HAP-1 (cell line): ENCODE data around the gene IRF2BP2.

Source experiments
- DNase-seq, 2 experiments: peaks; one replicate each; pipeline ENCODE4 v3.0.0-alpha.2; 2016 to 2020; ENCODE audit warnings: low spot score in 2 of 2
- H3K27me3 ChIP-seq: fragments of 250-450 bp; sonication (Bioruptor Pico); 2 replicates; pipeline ENCODE4 v1.5.1; 2020; ENCODE audit warnings: low read depth, mild to moderate bottlenecking, moderate library complexity
- H3K36me3 ChIP-seq: fragments of 250-450 bp; sonication (Bioruptor Pico); replicated peaks from 2 replicates; pipeline ENCODE4 v1.5.1; 2020; ENCODE audit warnings: mild to moderate bottlenecking
- H3K4me1 ChIP-seq: fragments of 250-450 bp; sonication (Bioruptor Pico); 2 replicates; pipeline ENCODE4 v1.5.1; 2020; ENCODE audit warnings: mild to moderate bottlenecking
- H3K4me3 ChIP-seq: fragments of 250-450 bp; sonication (Bioruptor Pico); 2 replicates; pipeline ENCODE4 v1.5.1; 2020; ENCODE audit warnings: mild to moderate bottlenecking, moderate library complexity
- H3K9me3 ChIP-seq: fragments of 250-450 bp; sonication (Bioruptor Pico); 2 replicates; pipeline ENCODE4 v1.5.1; 2020; ENCODE audit warnings: mild to moderate bottlenecking, moderate library complexity
- in situ Hi-C: fragments of 300-500 bp; cut with MboI; formaldehyde crosslinking; loops from 3 replicates; pipeline ENCODE4 v1.14.3; 2020; ENCODE audit warnings: low sequenced_read_pairs, inconsistent platforms, mixed read lengths

The IRF2BP2 gene

DNA sequence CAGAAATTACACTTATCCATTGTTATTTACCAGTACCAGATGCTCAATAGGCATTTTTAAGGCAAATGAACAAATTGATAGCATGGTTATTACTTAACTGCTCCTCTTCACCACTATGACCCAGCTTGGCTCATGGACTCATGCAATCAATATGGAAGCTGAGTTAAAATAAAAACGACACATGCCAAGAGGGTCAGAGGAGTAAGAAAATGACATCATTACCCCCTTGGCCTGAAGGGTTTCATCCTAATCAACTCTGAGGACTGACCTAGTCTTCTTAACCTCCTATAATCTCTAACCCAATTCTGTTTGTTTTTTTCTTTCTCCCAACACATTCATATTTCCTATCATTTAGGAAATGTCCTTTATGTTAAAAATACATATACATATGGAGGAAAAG lies 41.6 kb downstream of the IRF2BP2 start:
- Histone ChIP-seq H3K9me3 (no peaks in the 10 kb centered on the region), H3K4me3 (no peak overlapping the region), H3K27me3 (no peaks in the 10 kb centered on the region), H3K36me3 (no peaks in the 10 kb centered on the region), H3K4me1 (peaks cover 14% of the 10 kb centered on the region)
- in situ Hi-C loops, result no loop called here
- no peak for DNase-seq

DNA sequence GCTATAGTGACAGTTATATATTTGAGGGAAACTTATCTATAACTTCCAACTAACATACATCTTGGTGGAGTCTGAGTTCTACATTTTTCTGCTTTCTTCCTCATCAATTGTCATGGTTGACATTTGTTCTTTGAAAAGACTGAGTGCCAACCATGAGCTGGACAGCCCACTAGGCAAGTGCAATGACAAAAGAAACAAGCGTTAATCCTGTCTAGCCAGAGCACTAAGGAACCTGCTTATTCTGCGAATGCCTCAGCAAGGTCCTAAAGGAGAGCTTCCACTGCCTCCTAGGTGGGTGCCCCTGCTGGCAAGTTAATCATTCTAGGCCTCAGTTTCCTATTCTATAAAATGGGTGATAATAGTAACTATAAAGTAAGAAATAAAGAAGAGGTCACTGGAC lies 44.8 kb downstream of the IRF2BP2 start:
- H3K4me1 ChIP-seq, result peaks cover 5% of the 10 kb centered on the region
- H3K4me3 ChIP-seq, result no peak overlapping the region
- H3K27me3 ChIP-seq, result no peaks in the 10 kb centered on the region
- in situ Hi-C loops, result no loop called here
- H3K36me3 ChIP-seq, result no peaks in the 10 kb centered on the region
- H3K9me3 ChIP-seq, result no peaks in the 10 kb centered on the region
- DNase-seq, result no peak

DNA sequence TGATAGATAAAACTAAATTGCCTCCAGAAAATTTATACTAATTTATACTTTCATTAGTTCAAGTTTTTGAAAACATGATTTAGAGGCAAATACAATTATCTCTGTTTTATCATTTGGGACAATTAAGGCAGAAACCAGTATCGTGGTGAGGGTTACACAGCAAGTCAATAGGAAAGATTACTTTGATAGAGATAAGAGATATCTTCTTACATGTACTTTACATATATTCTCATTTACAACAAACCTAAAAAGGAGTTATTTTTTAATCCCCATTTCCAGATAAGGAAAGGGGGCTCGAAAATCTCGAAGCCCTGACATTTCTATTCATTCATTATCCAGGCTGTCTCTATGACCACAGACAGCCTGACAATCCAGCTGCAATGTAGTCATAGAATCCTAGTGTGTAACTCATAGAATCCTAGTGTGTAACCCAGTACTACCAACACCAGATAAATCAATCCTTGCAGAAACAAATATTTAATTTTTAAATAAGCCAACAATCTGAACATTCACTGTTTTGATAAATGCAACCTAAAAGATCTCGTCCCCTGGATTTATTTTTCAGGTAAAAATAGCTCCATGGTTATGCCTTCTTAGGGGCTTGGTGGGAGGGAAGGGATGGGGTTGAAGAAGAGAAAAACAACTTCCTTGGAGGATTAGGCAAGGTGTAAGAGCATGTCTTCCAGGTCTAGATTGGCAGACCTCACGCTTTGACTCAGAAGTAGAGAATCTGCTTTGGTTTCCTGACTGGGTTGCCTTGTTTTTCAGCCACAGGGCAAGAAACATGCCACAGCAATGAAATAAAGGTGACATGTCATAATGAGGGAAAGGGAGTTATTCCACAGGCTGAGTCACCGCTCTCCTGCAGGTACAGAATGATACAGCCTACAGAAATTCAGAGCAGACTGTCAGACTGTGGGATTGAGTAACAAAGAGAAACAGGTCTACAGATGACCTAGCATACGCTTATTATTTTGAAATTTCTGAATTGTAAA lies 45.6 kb downstream of the IRF2BP2 start:
- in situ Hi-C loops, result no loop called here
- Histone ChIP-seq H3K27me3 (no peaks in the 10 kb centered on the region), H3K4me1 (no peaks in the 10 kb centered on the region; the same call in 1 of the 2 replicates), H3K9me3 (no peaks in the 10 kb centered on the region), H3K4me3 (no peak overlapping the region), H3K36me3 (no peaks in the 10 kb centered on the region)
- DNase-seq, result no peak

DNA sequence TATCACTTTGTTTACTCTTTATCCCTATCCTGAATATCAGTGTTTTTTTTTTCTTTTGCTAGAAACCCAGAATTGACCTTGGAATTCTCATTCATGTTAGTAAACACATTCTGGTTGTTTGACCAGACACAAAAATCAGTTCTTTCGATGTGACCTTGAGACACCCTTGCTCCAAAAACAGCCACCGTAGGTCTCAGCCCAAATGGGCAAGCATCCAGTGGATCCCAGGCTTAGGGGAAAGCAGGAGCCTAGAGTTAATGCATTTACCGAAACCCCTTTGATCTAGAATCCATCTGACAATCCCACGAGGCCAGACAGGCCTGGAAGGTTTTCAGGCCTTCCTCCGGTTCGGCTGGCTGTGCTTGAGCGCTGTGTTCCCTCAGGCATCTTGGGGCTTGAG lies 47.6 kb downstream of the IRF2BP2 start:
- Histone ChIP-seq H3K36me3 (no peaks in the 10 kb centered on the region), H3K4me1 (no peaks in the 10 kb centered on the region; the same call in 1 of the 2 replicates), H3K4me3 (no peak overlapping the region), H3K9me3 (no peaks in the 10 kb centered on the region), H3K27me3 (no peaks in the 10 kb centered on the region)
- in situ Hi-C loops, result no loop called here
- DNase-seq, result no peak

DNA sequence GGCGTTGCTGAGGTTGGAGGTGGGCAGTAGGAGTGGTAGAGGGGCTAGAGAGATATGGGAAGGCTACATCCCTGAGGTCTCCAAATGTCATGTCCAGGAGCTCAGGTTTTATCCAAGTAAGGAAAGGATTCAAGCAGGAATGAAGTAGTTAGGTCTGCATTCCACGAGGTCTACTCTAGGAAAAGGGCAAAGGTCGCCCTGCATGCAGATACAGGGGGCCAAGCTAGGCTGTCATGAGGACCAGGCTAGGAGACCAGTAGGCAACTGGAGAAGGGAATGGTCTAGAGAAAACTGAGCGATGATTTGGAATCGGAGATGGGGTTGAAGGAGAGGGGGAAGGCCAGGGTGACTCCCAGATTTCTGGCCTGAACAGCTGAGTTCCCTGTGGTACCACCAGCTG lies 48.7 kb downstream of the IRF2BP2 start:
- no peak for DNase-seq
- Histone ChIP-seq H3K36me3 (no peaks in the 10 kb centered on the region), H3K4me1 (no peaks in the 10 kb centered on the region; the same call in 1 of the 2 replicates), H3K4me3 (no peak overlapping the region), H3K9me3 (no peaks in the 10 kb centered on the region), H3K27me3 (no peaks in the 10 kb centered on the region)
- in situ Hi-C loops, result no loop called here

DNA sequence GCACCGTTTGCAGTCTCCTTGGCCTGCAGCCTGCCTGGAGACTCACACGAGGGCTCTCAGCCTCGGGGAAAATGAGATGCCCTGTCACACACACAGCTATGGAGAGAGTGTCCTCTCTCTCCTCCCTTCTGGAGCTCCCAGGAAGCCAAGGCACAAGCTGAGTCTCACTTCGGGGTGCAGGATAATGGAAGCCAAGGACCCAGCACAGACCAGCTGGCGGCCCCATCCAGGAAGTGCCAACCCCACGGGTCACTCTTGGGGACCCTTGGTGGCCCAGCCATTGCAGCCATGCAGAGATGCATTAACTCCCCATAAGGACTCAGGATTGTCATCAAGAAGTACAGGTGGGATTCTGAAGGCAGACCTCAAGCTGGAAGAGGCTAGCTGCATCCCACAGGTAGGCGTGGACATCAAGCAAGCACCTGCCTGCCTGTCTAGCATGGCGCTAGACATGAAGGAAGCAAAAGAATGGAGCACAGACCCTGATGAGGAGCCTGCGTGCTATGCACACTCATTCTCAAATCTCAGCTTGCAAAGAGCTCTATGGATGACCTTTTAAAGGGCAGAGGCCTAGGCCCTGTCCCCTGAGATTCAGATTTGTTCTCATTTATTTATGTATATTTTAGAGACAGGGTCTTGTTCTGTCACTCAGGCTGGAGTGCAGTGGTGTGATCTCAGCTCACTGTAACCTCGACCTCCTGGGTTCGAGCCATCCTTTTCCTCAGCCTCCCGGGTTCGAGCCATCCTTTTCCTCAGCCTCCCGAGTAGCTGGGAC lies 49.9 kb downstream of the IRF2BP2 start:
- in situ Hi-C loops, result no loop called here
- Histone ChIP-seq H3K36me3 (no peaks in the 10 kb centered on the region), H3K9me3 (no peaks in the 10 kb centered on the region), H3K4me1 (no peaks in the 10 kb centered on the region), H3K4me3 (no peak overlapping the region), H3K27me3 (no peaks in the 10 kb centered on the region)
- DNase-seq, result no peak

DNA sequence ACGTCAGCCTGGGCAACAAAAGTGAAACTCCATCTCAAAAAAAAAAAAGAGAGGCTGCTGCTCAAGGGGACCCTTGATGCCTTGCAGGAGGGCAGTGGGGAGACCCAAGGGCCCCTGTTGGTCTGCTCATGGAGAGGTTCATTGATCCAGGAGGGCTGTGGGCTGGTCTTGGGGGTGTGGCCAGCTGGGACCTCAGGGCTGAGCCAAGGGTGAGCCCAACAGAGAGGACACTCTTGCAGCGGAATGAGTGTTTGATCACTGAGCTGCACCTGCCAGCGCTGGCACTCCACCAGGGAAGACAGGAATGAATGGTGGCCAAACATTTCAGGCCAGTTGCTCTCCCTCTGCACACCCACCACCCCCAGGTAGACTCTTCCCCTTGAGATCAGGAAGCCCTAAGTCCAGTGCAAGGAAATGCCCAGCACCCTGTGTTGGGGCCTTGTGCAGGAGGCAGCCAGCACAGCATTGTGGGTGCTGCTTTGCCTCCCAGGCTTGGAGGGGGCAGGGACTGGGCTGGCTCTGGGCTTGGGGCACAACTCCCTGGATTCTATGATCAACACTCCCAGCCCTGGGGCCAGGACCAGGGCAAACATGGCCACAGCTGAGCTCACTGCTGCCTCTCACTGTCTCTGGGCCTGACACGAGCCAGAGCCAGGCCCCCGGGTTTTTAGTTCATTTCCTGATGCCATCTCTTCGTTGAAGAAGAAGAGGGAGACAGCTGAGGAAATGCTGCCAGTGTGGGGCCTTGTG lies 50.7 kb downstream of the IRF2BP2 start:
- no peaks in the 10 kb centered on the region for H3K36me3 ChIP-seq
- DNase-seq, result no peak
- H3K4me3 ChIP-seq, result no peak overlapping the region
- H3K9me3 ChIP-seq, result no peaks in the 10 kb centered on the region
- no peaks in the 10 kb centered on the region; the same call in 1 of the 2 replicates for H3K4me1 ChIP-seq
- no peaks in the 10 kb centered on the region for H3K27me3 ChIP-seq
- in situ Hi-C loops, result no loop called here

DNA sequence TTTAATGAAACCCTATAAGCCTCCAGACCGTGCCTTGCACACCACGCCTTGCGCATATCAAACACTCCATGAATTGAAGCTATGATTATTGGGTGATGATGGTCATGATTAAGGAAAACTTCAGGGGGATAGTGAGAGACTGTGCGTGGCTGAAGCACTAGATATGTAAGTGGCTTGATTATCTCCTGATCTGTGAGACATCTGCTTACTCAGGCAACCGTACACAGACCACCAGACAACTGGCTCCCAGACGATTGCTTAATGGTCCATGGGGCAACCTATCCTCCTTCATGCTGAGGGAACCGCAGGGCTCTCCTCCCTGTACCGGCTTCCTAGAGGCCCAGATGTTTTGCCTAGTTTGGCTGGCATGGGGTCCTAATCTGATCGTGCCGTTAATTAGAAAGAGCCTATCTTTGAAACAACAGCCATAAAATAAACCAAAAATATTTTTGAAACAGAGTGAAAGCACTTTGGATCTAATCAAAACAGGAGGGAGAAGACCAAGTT lies 51.6 kb downstream of the IRF2BP2 start:
- Histone ChIP-seq H3K9me3 (no peaks in the 10 kb centered on the region), H3K36me3 (no peaks in the 10 kb centered on the region), H3K27me3 (no peaks in the 10 kb centered on the region), H3K4me1 (no peaks in the 10 kb centered on the region; the same call in 1 of the 2 replicates), H3K4me3 (no peak overlapping the region)
- in situ Hi-C loops, result no loop called here
- no peak for DNase-seq

DNA sequence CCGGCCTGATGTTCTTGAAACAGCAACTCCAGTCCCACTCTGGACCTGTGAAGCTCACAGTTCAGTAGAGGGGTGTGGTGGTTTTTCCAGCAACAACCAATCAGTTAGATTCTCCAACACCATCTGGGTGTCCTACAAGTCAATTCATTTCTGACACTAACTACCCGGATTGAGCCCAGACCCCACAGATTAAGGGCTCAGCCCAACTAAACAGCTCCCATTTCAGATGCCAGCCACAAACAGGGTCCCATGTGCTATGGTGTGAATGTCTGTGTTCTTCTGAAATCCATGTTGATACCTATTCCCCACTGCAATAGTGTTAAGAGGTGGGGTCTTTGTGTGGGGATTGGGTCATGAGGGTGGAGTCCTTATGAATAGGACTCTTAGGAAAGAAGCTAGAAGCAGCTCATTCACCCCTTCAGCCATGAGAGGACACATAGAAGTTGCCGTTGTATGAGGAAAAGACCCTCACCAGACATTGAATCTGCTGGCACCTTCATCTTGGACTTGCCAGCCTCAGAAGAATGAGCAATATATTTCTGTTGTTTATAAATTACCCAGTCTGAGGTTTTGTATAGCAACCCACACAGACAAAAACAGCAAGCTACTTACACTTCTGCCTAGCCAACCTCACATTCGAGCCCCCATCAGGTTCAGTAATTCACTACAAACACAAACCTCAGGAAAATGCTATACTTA lies 53.6 kb downstream of the IRF2BP2 start:
- no peak overlapping the region for H3K4me3 ChIP-seq
- in situ Hi-C loops, result no loop called here
- no peaks in the 10 kb centered on the region; the same call in 1 of the 2 replicates for H3K4me1 ChIP-seq
- no peak for DNase-seq
- no peaks in the 10 kb centered on the region for H3K36me3 ChIP-seq
- no peaks in the 10 kb centered on the region for H3K27me3 ChIP-seq
- H3K9me3 ChIP-seq, result no peaks in the 10 kb centered on the region

DNA sequence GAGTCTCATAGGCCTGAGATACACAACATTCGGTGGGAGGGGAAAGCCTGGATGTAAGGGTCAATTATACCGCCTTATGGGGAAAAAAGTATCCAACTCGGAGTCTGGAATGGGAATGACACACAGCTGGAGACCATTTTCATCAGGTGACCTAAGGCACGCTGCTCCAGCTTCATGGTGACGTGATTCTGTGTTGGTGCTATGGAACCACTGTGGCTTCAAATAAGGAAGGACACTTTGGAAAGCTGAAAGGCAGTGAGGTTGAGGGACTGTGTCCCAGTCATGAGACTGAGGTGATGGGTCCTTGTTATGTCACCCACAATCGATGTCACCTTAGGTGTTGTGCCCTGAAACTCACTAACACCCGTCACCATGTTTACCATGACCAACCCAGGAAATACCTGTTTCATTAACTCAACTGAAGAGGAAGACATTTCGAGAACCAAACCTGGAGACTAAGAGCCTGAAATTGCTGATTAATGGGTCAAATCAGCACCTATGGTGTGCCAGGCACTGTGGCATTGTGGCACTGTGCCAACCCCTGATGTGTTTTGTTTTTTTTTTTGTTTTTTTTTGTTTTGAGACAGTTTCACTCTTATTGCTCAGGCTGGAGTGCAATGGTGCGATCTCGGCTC lies 54.5 kb downstream of the IRF2BP2 start:
- Histone ChIP-seq H3K9me3 (no peaks in the 10 kb centered on the region), H3K36me3 (no peaks in the 10 kb centered on the region), H3K4me1 (no peaks in the 10 kb centered on the region; the same call in 1 of the 2 replicates), H3K4me3 (no peak overlapping the region), H3K27me3 (no peaks in the 10 kb centered on the region)
- no peak for DNase-seq
- in situ Hi-C loops, result no loop called here

DNA sequence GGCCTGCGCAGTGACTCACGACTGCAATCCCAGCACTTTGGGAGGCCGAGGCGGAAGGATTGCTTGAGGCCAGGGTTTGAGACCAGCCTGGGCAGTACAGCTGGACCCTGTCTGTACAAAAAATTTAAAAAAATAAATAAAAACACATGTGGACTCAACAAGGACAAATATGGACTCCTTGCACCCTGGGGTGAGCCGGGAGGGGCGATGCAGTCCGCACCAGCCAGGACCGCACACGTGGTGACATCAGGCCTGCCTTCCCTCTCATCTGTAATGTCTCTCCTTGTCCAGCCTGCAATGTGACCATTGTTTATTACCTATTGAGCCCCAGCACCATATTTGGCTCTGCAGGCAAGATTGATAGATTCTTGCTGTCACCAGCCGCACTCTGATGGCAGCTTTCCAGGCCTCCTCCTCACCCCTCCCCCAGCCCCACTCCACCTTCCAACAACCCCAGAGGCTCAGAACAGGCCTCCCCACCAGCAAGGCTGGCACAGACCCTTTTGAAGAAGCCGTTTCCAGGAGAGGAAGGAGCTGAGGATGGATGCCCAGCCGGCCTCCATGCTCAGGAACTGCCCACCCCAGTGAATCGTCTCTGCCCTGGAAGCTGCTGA lies 55.2 kb downstream of the IRF2BP2 start:
- Histone ChIP-seq H3K27me3 (no peaks in the 10 kb centered on the region), H3K4me1 (no peaks in the 10 kb centered on the region; the same call in 1 of the 2 replicates), H3K9me3 (no peaks in the 10 kb centered on the region), H3K36me3 (no peaks in the 10 kb centered on the region), H3K4me3 (no peak overlapping the region)
- peak in 1 of 2 experiments; percentile 48 for DNase-seq
- in situ Hi-C loops, result no loop called here
